HG03520 (cell line): ENCODE results near the gene MTCL1.

Source experiments
- ATAC-seq: cut with Tn5 transposase; IDR thresholded peaks from one replicate; pipeline ENCODE4 v1.9.1; 2021; ENCODE audit warnings: mild to moderate bottlenecking, moderate library complexity; ENCODE audit not compliant: unreplicated experiment

Gene MTCL1

DNA sequence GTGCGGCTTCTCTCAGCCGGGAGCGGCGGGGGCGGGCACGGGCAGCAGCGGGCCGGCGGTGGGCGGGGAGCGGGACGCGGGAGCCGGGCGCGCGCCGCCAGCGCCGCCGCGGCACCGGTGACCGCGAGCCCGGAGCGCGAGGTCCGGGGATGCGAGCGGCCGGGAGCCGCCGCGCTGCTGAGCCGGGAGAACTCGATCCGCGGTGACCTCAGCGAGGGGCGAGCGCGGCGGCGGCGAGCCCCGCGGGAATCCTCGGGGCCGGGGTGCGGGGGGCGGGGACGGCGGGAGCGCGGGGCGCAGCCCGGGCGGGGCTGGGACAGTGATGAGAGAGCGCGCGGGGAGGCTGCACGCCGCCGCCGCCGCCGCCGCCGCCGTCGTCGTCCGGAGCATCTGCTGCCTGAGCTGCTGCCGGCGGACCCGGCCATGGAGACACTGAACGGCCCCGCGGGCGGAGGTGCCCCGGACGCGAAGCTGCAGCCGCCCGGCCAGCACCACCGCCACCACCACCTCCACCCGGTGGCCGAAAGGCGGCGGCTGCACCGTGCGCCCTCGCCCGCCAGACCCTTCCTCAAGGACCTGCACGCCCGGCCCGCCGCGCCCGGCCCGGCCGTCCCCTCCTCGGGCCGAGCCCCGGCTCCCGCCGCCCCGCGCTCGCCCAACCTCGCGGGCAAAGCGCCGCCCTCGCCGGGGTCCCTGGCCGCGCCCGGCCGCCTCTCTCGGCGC is at the start of gene MTCL1:
Gene MTCL1, plus strand, starts transcription at position 319 of the 723 bp plus-strand sequence. Its CDS starts 105 bp downstream, at position 424.
- peak; percentile 39 for ATAC-seq

DNA sequence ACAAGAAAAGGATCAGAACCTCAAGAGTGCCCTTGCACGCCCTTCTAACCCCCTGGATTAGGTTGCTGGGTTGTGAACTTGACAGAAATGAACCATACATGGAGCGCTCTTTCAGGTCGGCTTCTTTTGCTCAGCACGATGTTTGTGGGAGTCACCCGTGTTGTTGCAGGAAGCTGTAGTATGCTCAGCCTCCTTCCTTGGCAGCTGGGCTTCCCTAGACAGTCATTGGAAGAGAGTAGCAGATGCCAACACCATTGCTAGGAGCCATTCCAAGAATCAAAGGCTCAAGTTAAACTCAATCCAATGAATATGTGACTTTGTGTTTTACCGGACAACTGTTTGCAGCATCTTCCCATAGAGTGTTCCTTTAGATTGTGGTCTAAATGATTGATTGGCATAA is 49.1 kb upstream of the MTCL1 start:
- no peak for ATAC-seq

DNA sequence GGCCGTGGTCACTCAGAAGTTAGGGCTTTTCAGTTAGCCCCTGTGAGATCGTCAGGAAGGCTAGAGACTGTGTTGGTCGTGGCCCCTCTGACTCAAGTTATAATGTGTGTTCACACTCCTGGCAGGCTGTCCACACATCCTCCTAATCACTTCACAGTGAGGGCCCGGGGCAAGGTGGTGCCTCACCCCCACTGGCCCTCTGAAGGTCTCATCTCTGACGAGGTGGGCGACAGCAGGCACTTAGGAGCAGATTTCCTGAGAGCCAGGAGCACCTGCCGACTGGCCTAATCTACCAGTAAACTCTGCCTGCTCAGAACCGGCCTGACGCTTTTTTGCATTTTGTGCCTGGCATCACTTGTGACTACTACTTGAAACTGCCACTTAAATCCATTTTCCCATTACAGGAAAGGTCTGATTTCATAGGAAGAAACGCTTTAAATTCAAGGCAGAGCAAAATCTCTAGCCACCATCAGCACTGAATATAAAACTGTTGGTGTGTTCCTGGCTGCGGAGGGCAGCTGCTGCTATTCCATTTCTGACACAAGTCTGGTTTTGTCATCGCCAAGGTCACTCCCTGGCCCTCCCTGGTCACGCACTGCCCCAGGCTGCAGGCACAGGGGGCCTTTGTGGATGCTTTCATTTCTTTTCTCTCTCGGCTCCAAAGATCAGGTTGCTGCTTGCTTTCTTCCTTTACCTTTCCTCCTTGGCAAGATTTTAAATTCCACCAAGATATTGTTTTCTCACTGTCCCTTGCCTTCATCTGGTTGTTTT is 48.1 kb upstream of the MTCL1 start:
- no peak for ATAC-seq

- no peak for ATAC-seq
Measured at GRCh38 chr18:8657873-8658470, 47.4 kb upstream of the MTCL1 start.

DNA sequence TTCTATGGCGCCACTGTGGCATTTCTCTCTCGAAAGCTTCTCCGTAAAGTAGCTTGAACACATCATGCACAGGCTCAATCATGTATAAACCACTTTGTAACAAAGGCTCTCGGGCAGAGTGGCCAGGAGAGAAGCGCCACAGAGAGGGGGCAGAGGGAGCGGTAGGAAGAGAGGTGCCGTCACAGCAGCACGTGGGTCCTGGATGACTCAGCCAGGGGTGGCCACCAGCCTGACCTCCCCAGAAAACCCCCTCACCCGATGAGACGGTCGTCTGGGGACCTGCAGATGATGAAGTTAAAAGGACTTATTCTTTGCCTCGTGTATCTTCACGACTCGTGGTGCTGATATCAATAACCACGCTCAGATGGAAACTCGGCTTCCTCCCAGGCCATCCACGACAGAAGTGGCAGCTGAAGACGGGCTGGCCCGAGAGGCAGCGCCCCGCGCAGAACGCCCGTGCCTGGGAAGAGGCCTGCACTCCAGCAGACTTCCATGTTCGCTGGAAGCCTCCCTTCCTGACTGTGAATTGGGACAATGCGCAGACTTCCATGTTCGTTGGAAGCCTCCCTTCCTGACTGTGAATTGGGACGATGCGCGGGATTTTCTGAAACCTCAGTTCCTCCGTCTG is 46.4 kb upstream of the MTCL1 start:
- no peak for ATAC-seq

DNA sequence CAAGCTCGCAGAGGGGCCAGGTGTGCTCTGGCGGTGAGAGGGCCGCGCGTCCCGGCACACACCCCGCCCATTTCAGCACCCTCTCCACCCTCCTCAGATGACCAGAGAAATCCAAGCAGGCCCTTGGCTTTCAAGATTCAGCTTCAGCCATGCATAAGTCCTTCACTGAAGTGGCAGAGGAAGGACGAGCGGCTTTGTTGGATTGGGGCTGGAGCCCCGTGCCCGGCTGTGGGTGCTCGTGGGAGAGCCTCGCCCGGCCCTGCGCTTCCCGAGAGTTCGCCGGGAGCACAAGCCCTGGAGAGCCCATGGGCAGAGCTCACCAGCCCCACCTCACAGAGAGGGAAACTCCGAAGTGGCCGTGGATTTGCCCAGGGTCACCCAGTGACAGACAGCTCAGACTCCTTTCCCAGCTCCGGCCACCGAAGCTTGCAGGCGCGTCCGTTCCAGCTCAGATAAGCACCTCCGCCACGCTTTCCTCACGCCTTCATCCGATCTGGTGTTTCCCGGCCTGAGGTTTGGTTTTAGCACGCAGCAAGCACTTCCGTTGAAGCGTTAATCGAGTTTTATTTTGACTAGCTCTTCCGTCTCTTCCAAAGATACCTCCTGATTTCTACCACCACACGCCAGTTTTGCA is 45.6 kb upstream of the MTCL1 start:
- ATAC-seq: no peak

GRCh38 chr18:8660316-8660715 is 45.0 kb upstream of the MTCL1 start:
- no peak for ATAC-seq

- ATAC-seq: no peak
Measured at GRCh38 chr18:8661754-8662559, 43.4 kb upstream of the MTCL1 start.

GRCh38 chr18:8662560-8663255 is 42.6 kb upstream of the MTCL1 start:
- ATAC-seq: no peak

GRCh38 chr18:8667846-8668245 is 37.5 kb upstream of the MTCL1 start:
- no peak for ATAC-seq

GRCh38 chr18:8668381-8668780 is 37.0 kb upstream of the MTCL1 start:
- no peak for ATAC-seq

GRCh38 chr18:8669571-8669970 is 35.8 kb upstream of the MTCL1 start:
- ATAC-seq: no peak

DNA sequence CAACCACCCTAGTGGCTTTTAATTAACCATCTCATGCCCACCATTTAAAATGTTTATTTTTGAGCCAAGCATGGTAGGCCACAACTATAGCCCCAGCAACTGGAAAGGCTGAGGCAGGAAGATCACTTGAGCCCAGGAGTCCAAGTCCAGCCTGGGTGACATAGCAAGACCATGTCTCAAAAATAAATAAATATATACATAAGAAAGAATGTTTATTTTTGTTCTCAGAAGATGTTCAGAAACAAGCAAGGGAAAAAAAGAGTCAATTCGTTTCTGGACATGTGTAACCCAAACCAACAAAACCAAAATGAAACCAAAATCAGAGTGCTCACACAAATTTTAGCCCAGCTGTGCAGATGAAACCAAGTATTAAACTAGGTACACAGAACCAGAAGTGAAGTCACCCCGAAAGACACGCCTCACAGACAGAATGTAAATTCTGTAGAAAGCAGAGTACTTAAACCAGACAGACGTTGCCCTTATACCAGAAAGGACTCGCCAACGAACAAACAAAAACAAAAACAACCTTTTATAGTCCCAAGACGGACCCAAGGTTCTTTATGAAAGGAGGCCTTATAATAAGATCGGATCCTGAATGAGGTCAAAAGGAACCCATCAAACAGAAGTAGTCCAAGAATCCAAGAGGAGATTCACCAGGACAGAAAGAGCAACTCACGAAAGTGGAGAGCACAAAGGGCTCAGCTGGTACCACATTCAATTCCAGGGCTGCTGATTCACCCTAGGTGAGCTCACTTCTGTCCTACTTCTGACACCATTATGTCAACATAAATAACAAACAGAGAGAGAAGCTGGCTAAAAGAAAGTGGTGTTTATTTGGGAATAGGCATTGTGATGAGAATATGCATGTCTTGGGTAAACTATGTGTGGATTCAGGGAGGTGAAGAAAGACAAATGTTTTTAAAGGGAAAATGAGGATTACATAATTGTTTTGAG is 31.8 kb upstream of the MTCL1 start:
- peak; percentile 67 for ATAC-seq

DNA sequence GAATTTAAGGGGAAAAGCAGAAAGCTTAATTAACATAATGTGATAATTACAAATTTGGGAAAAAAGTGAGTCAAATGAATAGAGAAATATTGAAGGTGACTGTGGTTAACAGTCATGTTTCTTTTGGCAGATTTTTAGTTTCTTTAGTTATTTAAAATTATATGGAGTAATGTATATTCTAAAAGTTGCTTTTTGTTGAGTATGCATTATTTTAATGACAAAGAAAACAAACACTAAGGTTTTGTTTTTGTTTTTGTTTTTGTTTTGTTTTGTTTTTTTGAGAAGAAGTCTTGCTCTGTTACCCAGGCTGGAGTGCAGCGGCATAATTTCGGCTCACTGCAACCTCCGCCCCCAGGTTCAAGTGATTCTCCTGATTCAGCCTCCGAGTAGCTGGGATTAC is 30.3 kb upstream of the MTCL1 start:
- no peak for ATAC-seq

DNA sequence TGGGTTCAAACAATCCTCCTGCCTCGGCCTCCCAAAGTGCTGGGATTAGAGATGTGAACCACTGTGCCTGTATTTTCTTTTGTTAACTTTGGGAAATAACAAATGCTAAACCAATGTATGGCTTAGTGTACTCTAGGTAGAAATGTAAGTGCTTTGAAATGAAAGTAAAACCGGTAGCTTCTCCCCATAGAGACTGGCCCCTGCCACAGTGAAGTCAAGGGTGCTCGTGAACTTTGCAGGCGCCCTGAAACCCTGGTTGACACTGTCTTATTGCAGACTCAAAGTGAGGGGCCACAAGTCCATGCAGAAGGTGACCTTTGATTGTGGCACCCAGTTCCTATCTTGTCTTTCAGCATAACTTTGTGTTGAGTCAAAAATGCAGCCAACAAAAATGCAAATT is 24.2 kb upstream of the MTCL1 start:
- no peak for ATAC-seq

DNA sequence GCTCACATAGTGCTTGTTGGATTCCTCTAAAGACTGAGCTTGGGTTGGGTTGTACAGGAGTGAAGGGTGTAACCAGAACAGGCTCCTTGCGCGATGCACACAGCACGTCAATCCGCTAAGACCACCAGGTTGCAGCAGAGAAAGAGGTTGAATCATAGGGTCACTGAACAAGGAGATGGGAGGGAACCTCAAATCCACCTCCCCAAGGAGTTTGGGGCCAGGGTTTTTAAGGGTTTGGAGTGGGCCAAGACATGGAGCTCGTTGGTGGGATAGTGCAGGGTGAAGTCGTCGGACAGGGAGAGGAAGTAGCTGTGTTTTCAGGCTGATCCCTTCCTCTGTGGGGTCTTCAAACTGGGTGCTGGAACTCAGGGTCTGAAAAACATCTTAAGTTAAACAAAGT is 20.8 kb upstream of the MTCL1 start:
- ATAC-seq: no peak

DNA sequence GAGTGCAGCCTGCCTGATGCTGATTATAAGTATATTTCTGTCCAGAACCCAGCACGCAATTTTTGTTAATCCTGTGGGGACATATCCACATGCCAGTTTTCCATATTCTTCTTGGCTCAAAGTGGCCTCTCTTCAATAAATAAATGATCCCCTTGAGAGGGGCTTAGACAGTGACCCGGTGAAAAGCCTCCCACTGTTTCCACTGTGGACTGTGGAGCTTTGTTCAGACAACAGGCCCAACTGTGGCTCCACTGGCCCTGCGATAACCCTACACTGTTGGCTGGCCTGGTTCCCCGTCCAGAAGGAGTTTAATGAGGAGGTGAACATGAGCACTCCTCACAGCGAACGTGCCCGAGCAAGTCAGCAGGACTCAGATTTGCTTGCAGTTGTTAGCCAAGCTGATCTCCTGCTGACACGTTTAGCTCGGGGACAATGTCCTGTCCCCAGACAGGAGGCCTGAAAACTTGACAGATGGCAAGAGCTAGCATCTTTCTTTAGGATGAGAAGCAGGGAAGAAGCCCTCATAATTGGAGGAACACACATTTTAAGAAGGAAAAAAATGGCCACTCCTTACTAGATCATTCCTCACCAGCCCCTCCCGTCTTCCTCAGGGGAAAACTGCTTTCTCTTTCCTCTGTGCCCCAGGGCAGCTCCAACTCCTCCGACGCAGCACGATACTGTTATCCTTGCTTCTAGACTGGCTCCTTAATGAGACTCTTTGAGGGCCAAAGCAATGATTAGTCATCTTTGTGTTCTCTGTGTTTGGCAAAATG is 20.0 kb upstream of the MTCL1 start:
- no peak for ATAC-seq

DNA sequence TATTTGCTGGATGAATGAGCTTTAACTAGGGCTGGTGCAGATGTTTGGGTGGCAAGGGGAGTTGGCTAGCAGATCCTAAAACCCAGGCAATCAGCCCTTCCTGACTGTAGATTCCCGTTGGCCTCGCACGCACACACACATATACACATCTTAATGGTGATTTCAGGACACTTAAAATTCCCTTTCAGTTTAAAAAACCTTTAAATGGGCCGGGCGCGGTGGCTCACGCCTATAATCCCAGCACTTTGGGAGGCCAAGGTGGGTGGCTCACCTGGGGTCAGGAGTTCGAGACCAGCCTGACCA is 19.5 kb upstream of the MTCL1 start:
- no peak for ATAC-seq
